Skeletal muscle satellite cell (primary cell): ENCODE measurements around the gene TRAF3IP1.

Experiments
- H3K27me3 ChIP-seq: 2 replicates; pipeline ENCODE4 v1.7.0; 2013; ENCODE audit warnings: low read length; ENCODE audit not compliant: control insufficient read depth, insufficient read depth
- H3K36me3 ChIP-seq: 2 replicates; pipeline ENCODE4 v1.7.0; 2013; ENCODE audit warnings: mild to moderate bottlenecking, control low read depth, low read length; ENCODE audit not compliant: insufficient read depth
- H3K4me1 ChIP-seq: 2 replicates; pipeline ENCODE4 v1.7.0; 2013; ENCODE audit warnings: low read length; ENCODE audit not compliant: control insufficient read depth, insufficient read depth
- H3K4me2 ChIP-seq: 2 replicates; pipeline ENCODE4 v1.7.0; 2013; ENCODE audit warnings: mild to moderate bottlenecking, low read length
- H3K4me3 ChIP-seq: 2 replicates; pipeline ENCODE4 v1.7.0; 2013; ENCODE audit warnings: low read length
- H3K9ac ChIP-seq: 2 replicates; pipeline ENCODE4 v1.7.0; 2013; ENCODE audit warnings: mild to moderate bottlenecking, low read depth, low read length, moderate library complexity
- H3K9me3 ChIP-seq: replicated peaks from 2 replicates; pipeline ENCODE4 v1.7.0; 2013; ENCODE audit warnings: mild to moderate bottlenecking, control low read depth, low read length

The TRAF3IP1 gene

DNA sequence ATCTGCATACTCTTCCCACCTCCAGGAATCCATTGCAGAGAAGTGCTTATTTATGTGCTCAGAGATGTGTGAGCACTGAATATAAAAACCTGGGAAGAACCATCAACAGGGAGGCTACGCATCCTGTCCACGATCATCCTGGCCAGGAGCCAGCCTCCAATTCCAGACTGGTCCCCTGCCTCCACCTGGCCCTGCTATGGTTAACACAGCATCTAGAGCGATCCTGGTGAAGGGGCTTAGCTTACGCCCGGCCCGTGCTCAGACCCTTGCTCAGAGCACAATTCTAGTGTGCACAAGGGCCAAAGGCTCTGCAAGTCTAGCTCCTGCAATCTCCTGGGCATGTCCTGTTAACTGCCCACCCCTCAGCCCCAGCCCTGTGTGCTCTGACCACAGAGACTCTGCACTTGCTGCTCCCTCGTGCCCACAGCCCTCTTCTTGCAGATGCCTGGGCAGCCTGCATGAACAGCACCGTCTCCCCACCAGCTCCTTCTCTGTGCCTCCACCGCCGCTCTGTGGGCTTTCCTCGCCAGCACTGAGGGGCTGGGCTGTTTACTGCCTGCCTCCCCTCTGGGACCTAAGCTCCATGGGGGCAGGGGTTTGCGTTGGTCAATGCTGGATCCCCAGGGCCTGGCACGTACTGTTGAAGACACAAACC is 38.4 kb upstream of the TRAF3IP1 start:
- Histone ChIP-seq H3K9me3 (no peaks in the 10 kb centered on the region), H3K27me3 (no peaks in the 10 kb centered on the region), H3K4me1 (peaks cover 20% of the 10 kb centered on the region), H3K36me3 (no peaks in the 10 kb centered on the region), H3K4me2 (no peak overlapping the region), H3K9ac (no peak overlapping the region), H3K4me3 (no peak overlapping the region)

DNA sequence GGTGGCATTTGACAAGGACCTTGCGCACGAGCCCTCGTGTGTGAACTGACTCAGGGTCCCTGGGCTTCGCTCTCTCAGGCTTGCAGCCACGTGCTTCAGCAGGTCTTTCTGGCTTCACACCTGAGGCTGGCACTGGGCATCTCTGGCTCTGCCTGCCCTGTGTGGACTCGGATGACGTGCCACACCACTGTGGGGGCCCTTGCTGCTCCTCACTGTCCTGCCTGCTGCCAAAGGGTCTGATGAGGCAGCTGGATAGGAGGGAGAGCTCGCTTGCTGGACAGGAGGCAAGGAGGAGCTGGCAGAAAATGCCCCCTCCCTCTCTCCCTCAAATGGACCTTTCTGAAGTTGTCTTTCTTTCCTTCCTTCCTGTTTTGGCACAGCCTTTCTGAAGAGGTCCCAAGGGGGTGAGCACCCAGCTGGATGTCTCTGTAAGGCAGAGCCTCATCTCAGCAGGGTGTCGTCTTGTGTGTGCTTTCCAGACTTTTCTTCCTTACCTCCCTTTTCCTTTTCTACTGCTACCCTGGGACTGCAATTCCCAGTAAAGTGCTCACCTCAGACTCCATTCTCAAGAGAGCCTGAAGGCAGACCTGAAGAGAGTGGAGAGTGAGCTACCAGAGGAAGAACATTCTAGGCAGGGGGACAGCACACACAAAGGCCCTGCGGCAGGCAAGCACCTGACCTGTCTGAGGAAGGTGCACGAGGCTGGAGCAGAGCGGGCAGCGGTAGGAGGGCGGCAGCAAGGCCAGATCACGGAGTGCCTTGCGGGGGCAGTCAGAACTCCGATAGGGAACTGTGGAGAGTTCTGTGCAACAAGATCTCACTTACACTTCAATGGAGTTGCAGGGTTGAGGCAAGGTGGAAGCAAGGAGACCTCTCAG is 37.2 kb upstream of the TRAF3IP1 start:
- Histone ChIP-seq H3K27me3 (no peaks in the 10 kb centered on the region), H3K4me1 (peaks cover 31% of the 10 kb centered on the region), H3K9me3 (no peaks in the 10 kb centered on the region)

DNA sequence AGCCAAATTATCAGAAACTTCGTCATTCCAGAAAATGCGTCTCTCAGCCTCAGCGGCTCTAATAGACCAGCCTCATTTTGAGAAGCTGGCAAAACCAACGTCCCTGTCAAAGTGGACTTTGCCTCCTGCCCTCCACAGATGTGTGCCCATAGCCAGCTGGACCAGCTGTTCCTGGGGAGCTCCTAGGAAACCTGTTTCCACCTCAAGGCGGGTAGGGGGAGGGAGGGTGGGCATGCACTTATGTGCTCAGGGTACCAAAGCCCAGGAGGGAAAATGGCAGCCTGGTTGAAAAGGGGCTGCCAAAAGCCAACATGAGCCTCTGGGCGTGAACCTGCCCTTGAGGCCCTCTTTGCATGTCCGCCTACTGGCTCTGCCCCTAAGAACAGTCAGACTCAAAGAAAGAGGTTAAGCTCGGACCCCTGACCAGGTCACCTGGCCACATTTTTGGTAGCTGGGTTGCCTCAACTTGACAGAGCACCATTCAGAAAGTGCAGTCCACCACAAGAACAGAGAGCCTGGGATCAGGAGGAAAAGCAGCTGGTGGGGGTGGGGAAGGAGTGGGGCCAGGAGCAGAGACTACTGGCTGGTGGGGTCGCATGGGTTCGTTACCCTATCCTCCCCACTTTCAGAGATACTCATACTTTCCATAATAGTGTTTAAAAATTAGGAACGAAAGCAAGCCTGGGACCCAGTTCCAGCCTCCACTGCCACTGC is 35.4 kb upstream of the TRAF3IP1 start:
- H3K9ac ChIP-seq: peak overlapping the region; percentile 56
- peaks cover 37% of the 10 kb centered on the region for H3K4me1 ChIP-seq
- H3K36me3 ChIP-seq: no peaks in the 10 kb centered on the region
- peak overlapping the region; percentile 60 for H3K4me2 ChIP-seq
- no peak overlapping the region for H3K4me3 ChIP-seq
- H3K9me3 ChIP-seq: no peaks in the 10 kb centered on the region
- no peaks in the 10 kb centered on the region for H3K27me3 ChIP-seq

More for the DNA sequence above, 37.2 kb upstream of the TRAF3IP1 start:
- H3K4me3 ChIP-seq: no peak overlapping the region
- H3K9ac ChIP-seq: no peak overlapping the region
- H3K36me3 ChIP-seq: no peaks in the 10 kb centered on the region
- H3K4me2 ChIP-seq: no peak overlapping the region

DNA sequence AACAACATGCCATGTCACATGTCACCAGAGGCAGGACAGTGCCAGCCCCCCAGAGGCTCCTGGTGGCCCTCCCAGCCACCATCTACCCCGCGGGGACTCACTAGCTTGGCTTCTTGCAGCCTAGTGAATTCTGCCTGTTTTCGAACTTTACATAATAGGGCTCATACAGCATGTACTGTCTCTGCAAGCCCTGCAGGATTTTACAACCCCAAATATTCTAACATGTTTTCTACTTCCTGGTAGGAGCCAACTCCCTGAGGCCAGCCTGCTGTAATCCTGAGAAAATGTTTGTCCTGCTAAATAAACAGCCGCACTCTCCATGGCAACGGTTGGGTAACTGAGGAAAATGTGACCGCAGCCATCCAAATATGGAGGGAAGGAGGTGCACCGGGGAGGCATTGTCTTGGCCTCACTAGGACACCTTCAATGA is 34.6 kb upstream of the TRAF3IP1 start:
- no peaks in the 10 kb centered on the region for H3K36me3 ChIP-seq
- H3K4me3 ChIP-seq: peak overlapping the region; percentile 46
- H3K4me1 ChIP-seq: peaks cover 37% of the 10 kb centered on the region
- H3K9me3 ChIP-seq: no peaks in the 10 kb centered on the region
- H3K4me2 ChIP-seq: peak overlapping the region; percentile 95
- H3K27me3 ChIP-seq: no peaks in the 10 kb centered on the region
- peak overlapping the region; percentile 74 for H3K9ac ChIP-seq

DNA sequence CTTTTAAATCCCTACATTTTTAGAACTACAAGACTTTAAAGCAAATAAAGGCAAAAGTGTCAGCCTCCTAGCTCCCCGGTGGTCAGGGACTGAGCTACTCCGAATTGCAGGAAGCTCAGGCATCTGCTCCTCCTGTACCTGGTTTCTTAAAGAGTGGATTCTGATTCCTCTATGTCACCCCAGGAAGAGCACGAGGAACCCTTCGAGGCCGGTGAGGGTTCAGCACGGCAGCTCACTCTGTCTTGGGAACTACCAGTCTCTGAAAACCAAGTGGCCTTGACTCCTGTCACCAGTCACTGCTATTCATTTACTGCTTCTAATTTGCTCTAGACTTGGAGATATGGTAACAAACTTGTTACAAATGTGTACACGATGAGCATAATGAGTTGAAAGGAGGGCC is 34.2 kb upstream of the TRAF3IP1 start:
- peak overlapping the region; percentile 15 for H3K4me3 ChIP-seq
- no peaks in the 10 kb centered on the region for H3K27me3 ChIP-seq
- H3K4me1 ChIP-seq: peaks cover 37% of the 10 kb centered on the region
- H3K9me3 ChIP-seq: no peaks in the 10 kb centered on the region
- H3K4me2 ChIP-seq: peak overlapping the region; percentile 95
- H3K9ac ChIP-seq: peak overlapping the region; percentile 74
- no peaks in the 10 kb centered on the region for H3K36me3 ChIP-seq

DNA sequence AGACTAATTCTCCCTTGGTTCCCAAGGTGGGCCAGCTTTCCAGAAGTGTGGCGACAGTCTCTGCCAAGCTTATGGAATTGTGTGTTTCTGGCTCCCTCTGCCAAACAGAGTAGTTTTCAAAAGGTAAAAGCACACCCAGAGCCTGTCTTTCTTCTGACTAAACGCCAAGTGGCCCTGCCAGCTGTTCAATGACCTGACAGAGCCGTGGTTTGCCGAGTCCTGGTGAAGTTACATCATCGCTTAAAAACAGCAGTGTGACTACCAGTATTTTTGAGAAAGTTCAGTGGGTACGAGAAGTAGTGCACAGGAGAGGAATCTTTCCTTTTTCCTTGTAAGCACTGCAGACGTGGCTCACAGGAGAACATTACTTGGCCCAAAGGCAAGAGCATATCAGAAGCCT is 33.8 kb upstream of the TRAF3IP1 start:
- H3K4me1 ChIP-seq: peaks cover 37% of the 10 kb centered on the region
- no peaks in the 10 kb centered on the region for H3K36me3 ChIP-seq
- H3K9me3 ChIP-seq: no peaks in the 10 kb centered on the region
- H3K4me3 ChIP-seq: peak overlapping the region; percentile 47
- H3K9ac ChIP-seq: peak overlapping the region; percentile 74
- H3K4me2 ChIP-seq: peak overlapping the region; percentile 95
- H3K27me3 ChIP-seq: no peaks in the 10 kb centered on the region

DNA sequence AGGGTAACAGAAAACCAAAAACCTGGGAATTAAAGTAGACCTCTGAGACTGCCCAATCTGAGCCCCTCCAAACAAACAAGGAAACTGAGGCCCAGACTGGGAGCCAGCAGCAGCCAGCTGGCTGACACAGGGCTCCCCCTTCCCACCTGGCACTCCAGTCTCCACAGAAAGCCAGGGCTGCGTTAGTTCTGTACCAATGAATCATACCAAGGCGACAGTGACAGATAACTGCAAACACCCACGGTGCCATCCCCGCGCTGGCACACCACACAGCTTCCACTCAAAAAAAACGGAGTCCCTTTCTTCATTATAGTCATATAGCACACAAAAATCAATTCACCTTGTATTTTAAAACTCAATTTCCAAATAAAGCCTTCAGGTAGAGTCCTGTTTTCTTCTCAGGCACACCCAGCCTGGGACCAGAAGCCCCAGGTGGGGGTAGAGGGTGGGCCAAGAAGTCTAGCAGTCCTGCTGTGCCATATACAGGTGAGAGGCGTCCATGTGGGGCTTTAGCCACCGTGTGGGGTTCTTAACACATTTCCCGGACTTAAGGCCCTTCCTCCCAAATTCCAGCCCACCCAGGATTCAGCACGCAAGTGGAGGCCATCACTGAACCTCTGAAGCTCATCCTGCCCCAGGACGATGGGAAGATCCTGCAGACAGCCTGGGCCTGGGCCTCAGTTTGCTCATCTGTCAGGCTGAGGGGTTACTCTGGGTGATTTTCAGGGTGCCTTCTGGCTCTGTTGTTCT is 33.2 kb upstream of the TRAF3IP1 start:
- peak overlapping the region; percentile 95 for H3K4me2 ChIP-seq
- H3K4me1 ChIP-seq: peaks cover 37% of the 10 kb centered on the region

DNA sequence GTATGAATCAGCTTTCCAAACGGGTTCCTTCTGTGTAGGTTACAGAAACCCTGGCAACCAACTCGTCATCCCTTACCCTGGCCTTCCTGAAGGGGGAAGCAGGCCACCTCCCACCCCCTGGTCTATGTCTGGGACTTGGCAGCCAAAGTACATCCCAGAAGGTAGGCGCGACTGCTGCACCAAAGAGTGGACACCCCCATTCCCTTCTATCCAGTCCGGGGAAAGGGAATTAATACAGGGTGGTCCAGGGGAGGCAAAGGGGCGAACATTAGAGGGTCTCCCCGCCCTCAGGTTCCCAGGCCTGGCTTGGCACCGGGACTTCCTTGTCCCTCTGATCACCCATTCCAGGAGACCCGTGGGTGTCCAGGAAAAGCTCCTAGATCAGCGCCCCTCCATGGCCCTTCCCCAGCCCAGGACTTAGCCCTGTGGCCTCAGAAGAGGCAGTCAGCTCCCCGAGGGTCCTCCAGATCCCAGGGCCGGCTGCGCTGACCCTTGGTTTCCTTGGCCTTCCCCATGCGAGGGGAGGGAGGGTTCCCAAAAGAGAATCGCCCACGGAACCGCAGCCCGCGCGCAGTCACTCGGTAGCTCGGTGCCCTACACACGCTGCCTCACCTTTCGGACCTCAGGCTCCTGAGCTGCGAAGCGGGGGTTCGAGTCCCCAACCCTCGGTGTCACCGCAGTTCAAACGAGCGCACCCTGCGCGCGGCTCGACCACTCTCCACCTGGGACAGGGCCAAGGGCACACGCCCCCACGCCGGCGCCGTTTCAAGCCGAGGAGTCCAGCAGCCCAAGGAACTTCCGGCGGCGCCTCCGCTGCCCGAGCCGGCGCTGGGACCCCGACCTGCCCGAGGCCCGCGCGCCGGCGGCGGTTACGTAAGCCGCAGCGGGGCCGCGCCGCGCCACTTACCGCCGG is 32.3 kb upstream of the TRAF3IP1 start, which contains the start of gene PER2:
Gene PER2 (minus strand): TSS at position 874 of the 913 bp plus-strand sequence. CDS start 10,674 bp downstream, outside the sequence.
- Histone ChIP-seq H3K4me1 (peaks cover 37% of the 10 kb centered on the region), H3K4me3 (peak within 1 kb of the TSS; percentile 81), H3K9ac (peak within 1 kb of the TSS; percentile 82), H3K9me3 (no peaks in the 10 kb centered on the region), H3K27me3 (no peaks in the 10 kb centered on the region), H3K4me2 (peak within 1 kb of the TSS; percentile 95), H3K36me3 (no peaks in the 10 kb centered on the region)

More for the DNA sequence above, 33.2 kb upstream of the TRAF3IP1 start:
- no peaks in the 10 kb centered on the region for H3K9me3 ChIP-seq
- H3K4me3 ChIP-seq: peak overlapping the region; percentile 47
- no peaks in the 10 kb centered on the region for H3K27me3 ChIP-seq
- no peaks in the 10 kb centered on the region for H3K36me3 ChIP-seq
- peak overlapping the region; percentile 74 for H3K9ac ChIP-seq

DNA sequence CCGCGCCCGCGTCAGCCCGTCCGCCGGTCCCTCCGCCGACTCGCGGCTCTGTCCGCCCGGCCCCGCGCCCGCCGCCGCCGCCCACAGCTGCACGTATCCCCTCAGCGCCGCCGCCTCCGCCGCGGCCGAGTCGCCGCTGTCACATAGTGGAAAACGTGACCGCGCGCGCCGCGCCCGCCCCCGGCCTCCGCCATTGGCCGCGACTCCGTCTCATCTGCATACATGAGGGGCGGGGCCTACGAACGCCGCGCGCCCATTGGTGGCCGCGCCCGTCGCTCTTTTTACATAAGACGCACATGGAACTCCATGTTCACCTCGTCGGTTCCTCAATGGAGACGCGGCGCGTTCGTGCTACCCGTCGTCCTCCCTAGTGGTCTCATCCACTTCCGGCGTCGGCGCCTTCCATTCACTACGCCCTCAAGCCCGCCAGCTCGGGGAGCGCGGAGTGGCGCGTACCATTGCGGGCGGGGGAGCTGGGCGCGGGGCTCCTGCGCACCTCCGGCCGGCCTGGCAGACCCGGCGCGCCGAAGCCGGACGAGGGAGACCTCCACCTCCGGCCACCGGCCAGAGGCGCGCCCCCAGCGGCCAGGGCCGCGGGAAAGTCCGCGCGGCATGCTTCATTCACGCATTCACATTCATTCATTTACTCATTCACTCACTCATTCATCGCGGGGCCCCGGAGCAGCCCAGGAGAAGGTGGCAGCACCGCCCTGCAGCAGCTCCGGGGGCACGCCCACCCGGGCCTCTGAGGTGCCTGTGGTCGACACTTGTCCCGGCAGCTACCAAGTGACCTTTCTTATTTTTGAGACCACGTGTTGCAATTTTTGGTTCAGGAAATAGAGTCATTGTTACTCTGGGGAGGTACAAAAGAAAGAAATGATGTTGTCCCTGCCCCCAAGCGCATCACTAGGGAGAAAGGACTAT is 31.4 kb upstream of the TRAF3IP1 start:
- H3K4me3 ChIP-seq: peak overlapping the region; percentile 81
- H3K9me3 ChIP-seq: no peaks in the 10 kb centered on the region
- peak overlapping the region; percentile 95 for H3K4me2 ChIP-seq
- peaks cover 37% of the 10 kb centered on the region for H3K4me1 ChIP-seq
- peak overlapping the region; percentile 82 for H3K9ac ChIP-seq
- H3K27me3 ChIP-seq: no peaks in the 10 kb centered on the region
- no peaks in the 10 kb centered on the region for H3K36me3 ChIP-seq
